OCI-M2 (cell line): ENCODE data around the gene C6orf62.
"Not testable (repeated sequence)": the region's sequence is repeated elsewhere in the genome, so short reads cannot be mapped to it uniquely, and the experiment has no call there.

Source experiments
- DNase-seq: peaks from one replicate; lab custom pipeline; 2025; ENCODE audit not compliant: unreplicated experiment; lab: John Stamatoyannopoulos, UW

The C6orf62 gene

GRCh38 chr6:24668997-24669361 is 50.0 kb downstream of the C6orf62 start:
- DNase-seq: no peak

- not testable (repeated sequence) for DNase-seq
Observed at GRCh38 chr6:24668066-24668996, 50.6 kb downstream of the C6orf62 start.

- no peak for DNase-seq
Observed at GRCh38 chr6:24667378-24667803, 51.6 kb downstream of the C6orf62 start.

- DNase-seq: peak; percentile 73
Observed at GRCh38 chr6:24666641-24667377, 52.1 kb downstream of the C6orf62 start, which contains the start of the genes ACOT13 and TDP2. Gene ACOT13 (plus strand): TSS chr6:24667077. CDS start chr6:24667264, 187 bp downstream. Gene TDP2 (minus strand): TSS chr6:24666899. CDS start chr6:24666862, 37 bp downstream.

GRCh38 chr6:24666097-24666640 is 52.8 kb downstream of the C6orf62 start:
- no peak for DNase-seq

GRCh38 chr6:24664046-24664987 is 54.6 kb downstream of the C6orf62 start:
- DNase-seq: no peak

GRCh38 chr6:24663189-24663588 is 55.8 kb downstream of the C6orf62 start:
- DNase-seq: no peak

GRCh38 chr6:24662236-24662635 is 56.7 kb downstream of the C6orf62 start:
- DNase-seq: no peak

GRCh38 chr6:24661759-24662158 is 57.2 kb downstream of the C6orf62 start:
- DNase-seq: not testable (repeated sequence)

- no peak for DNase-seq
Observed at GRCh38 chr6:24660105-24660504, 58.8 kb downstream of the C6orf62 start.

- no peak for DNase-seq
Observed at GRCh38 chr6:24659561-24659960, 59.4 kb downstream of the C6orf62 start.

- no peak for DNase-seq
Observed at GRCh38 chr6:24658573-24659560, 60.1 kb downstream of the C6orf62 start.

GRCh38 chr6:24655215-24655614 is 63.7 kb downstream of the C6orf62 start:
- no peak for DNase-seq
